Right atrium auricular region (tissue), 2 donors: ENCODE data around the gene NOTCH2. TPM values are rescaled to one million over a fixed set of nuclear protein-coding genes. Genes with fewer than 3 reads are reported as not detected.

ENCODE experiments used
- DNase-seq: peaks from one replicate; pipeline ENCODE4 v3.0.0-alpha.2; 2019; ENCODE audit warnings: low spot score
- H3K27ac ChIP-seq, 2 donors: fragments of 200-600 bp; sonication (generic); 1 replicate in 1 of 2; 2 replicates in 1 of 2; pipeline ENCODE4 v1.5.1; 2016 to 2019
- H3K27me3 ChIP-seq, 2 donors: fragments of 200-600 bp; sonication (generic); one replicate each; pipeline versions ENCODE4 v1.5.1 to v1.6.0; 2017 to 2019
- H3K36me3 ChIP-seq: fragments of 200-600 bp; sonication (generic); one replicate; pipeline ENCODE4 v1.5.1; 2016
- H3K4me1 ChIP-seq, 2 donors: fragments of 200-600 bp; sonication (generic); one replicate each; pipeline versions ENCODE4 v1.5.1 to v1.6.0; 2017 to 2019
- H3K4me3 ChIP-seq, 2 donors: fragments of 200-600 bp; sonication (generic); 1 replicate in 1 of 2; 2 replicates in 1 of 2; pipeline ENCODE4 v1.5.1; 2017 to 2019; ENCODE audit warnings: mild to moderate bottlenecking in 1 of 2, moderate library complexity in 1 of 2
- H3K9me3 ChIP-seq, 2 donors: fragments of 200-600 bp; sonication (generic); one replicate each; pipeline ENCODE4 v1.5.1; 2019
- CTCF ChIP-seq, 2 donors: fragments of 200-600 bp; sonication (generic); IDR thresholded peaks; one replicate each; pipeline ENCODE4 v1.5.1; 2019; ENCODE audit warnings: antibody characterized with exemption in 2 of 2
- total RNA-seq, 2 donors: library from RNA; depleted of rRNA; stranded (reverse); fragments of >200 nt; gene quantifications; one replicate each; pipeline ENCODE4 v1.1.0, GENCODE V29; 2016

NOTCH2 gene
- total RNA-seq, 2 donors from 2014 or later, result 26.7 to 45.9 TPM

- no peak for TF ChIP-seq CTCF (IDR thresholded peaks at IDR 0.05)
- H3K4me3 ChIP-seq, result no peak overlapping the region
- peaks cover 0 to under 1% of the 10 kb centered on the region in 2 donors for H3K4me1 ChIP-seq
- no peaks in the 10 kb centered on the region for H3K27me3 ChIP-seq
- DNase-seq, result no peak
- no peak overlapping the region for H3K27ac ChIP-seq
- peaks cover 49% of the 10 kb centered on the region for H3K36me3 ChIP-seq
- H3K9me3 ChIP-seq, result no peaks in the 10 kb centered on the region
These were observed 128.1 kb downstream of the NOTCH2 start for GRCh38 chr1:119941392-119941791.

- Histone ChIP-seq H3K27me3 (no peaks in the 10 kb centered on the region), H3K27ac (no peak overlapping the region), H3K36me3 (peaks cover 56% of the 10 kb centered on the region), H3K9me3 (no peaks in the 10 kb centered on the region), H3K4me1 (no peaks in the 10 kb centered on the region), H3K4me3 (no peak overlapping the region)
- DNase-seq, result no peak
- no peak for TF ChIP-seq CTCF (IDR thresholded peaks at IDR 0.05)
These were observed 128.8 kb downstream of the NOTCH2 start for GRCh38 chr1:119940697-119941096.

GRCh38 chr1:119937198-119937597 is 132.3 kb downstream of the NOTCH2 start:
- peaks cover 77% of the 10 kb centered on the region for H3K36me3 ChIP-seq
- H3K27ac ChIP-seq, result no peak overlapping the region
- TF ChIP-seq CTCF (IDR thresholded peaks at IDR 0.05), result no peak
- no peaks in the 10 kb centered on the region for H3K27me3 ChIP-seq
- no peak overlapping the region for H3K4me3 ChIP-seq
- H3K9me3 ChIP-seq, result peaks cover 0 to 7% of the 10 kb centered on the region in 2 donors
- DNase-seq, result no peak
- no peaks in the 10 kb centered on the region for H3K4me1 ChIP-seq

GRCh38 chr1:119935915-119936314 is 133.5 kb downstream of the NOTCH2 start:
- H3K27me3 ChIP-seq, result no peaks in the 10 kb centered on the region
- no peak for DNase-seq
- no peak for TF ChIP-seq CTCF (IDR thresholded peaks at IDR 0.05)
- H3K36me3 ChIP-seq, result peaks cover 72% of the 10 kb centered on the region
- H3K9me3 ChIP-seq, result peaks cover 0 to 7% of the 10 kb centered on the region in 2 donors
- no peaks in the 10 kb centered on the region for H3K4me1 ChIP-seq
- no peak overlapping the region for H3K27ac ChIP-seq
- no peak overlapping the region for H3K4me3 ChIP-seq

GRCh38 chr1:119935373-119935772 is 134.1 kb downstream of the NOTCH2 start:
- H3K36me3 ChIP-seq, result peaks cover 67% of the 10 kb centered on the region
- TF ChIP-seq CTCF (IDR thresholded peaks at IDR 0.05), result no peak
- no peak overlapping the region for H3K27ac ChIP-seq
- H3K4me1 ChIP-seq, result no peaks in the 10 kb centered on the region
- peaks cover 0 to 7% of the 10 kb centered on the region in 2 donors for H3K9me3 ChIP-seq
- H3K4me3 ChIP-seq, result no peak overlapping the region
- H3K27me3 ChIP-seq, result no peaks in the 10 kb centered on the region
- no peak for DNase-seq

GRCh38 chr1:119933397-119933796 is 136.1 kb downstream of the NOTCH2 start:
- no peak for DNase-seq
- Histone ChIP-seq H3K27ac (no peak overlapping the region), H3K9me3 (peaks cover 0 to 7% of the 10 kb centered on the region in 2 donors), H3K27me3 (no peaks in the 10 kb centered on the region), H3K4me1 (no peaks in the 10 kb centered on the region), H3K36me3 (peaks cover 62% of the 10 kb centered on the region), H3K4me3 (no peak overlapping the region)
- no peak for TF ChIP-seq CTCF (IDR thresholded peaks at IDR 0.05)
